ENCODE measurements around the gene MCM9.

Gene MCM9

DNA sequence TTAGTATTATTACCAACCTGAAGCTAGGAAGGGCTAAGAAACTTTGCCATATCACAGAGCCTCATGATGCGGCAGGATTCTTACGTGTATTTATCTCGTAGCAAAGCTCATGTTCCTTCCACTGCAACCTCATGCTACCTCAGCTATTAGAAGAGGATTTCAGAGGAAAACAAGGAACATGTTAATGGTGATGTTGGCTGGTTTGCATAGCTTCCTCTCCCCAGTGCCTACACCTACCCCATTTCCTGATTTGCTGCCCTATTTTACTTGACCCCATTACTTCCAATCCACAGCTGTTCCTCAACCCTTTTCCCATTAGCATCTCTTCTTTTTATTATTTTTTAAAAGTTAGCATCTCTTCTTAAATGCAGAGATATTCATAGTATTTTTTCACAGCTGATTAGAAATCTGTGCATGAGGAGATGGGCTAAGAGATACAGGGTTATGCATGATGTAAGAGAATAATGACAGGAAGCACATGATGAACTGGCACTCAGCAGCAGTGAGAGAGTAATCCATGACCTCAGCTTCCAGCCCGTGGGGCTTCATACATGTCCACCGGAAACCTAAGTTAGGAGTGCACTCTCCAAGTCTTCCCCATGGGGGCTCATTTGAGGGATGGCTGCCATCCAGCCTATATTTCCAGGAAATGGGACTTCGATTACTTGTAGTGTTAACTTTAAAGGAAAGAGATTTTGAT lies 147.1 kb downstream of the MCM9 start:
- Histone ChIP-seq H3K9me3 (no peaks in the 10 kb centered on the region), H3K4me3 (ENCODE audit: low read depth in 1 of 2, low read length in 1 of 2) (no peak overlapping the region), H3K36me3 (no peaks in the 10 kb centered on the region), H3K4me1 (ENCODE audit: control insufficient read depth in 1 of 2, insufficient read depth in 1 of 2, low read depth in 1 of 2, low read length in 1 of 2) (no peaks in the 10 kb centered on the region), H3K27me3 (no peaks in the 10 kb centered on the region), H3K27ac (no peak overlapping the region)
- TF ChIP-seq, protein P1, sequence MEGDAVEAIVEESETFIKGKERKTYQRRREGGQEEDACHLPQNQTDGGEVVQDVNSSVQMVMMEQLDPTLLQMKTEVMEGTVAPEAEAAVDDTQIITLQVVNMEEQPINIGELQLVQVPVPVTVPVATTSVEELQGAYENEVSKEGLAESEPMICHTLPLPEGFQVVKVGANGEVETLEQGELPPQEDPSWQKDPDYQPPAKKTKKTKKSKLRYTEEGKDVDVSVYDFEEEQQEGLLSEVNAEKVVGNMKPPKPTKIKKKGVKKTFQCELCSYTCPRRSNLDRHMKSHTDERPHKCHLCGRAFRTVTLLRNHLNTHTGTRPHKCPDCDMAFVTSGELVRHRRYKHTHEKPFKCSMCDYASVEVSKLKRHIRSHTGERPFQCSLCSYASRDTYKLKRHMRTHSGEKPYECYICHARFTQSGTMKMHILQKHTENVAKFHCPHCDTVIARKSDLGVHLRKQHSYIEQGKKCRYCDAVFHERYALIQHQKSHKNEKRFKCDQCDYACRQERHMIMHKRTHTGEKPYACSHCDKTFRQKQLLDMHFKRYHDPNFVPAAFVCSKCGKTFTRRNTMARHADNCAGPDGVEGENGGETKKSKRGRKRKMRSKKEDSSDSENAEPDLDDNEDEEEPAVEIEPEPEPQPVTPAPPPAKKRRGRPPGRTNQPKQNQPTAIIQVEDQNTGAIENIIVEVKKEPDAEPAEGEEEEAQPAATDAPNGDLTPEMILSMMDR (IDR thresholded peaks at IDR 0.05) = no peak

DNA sequence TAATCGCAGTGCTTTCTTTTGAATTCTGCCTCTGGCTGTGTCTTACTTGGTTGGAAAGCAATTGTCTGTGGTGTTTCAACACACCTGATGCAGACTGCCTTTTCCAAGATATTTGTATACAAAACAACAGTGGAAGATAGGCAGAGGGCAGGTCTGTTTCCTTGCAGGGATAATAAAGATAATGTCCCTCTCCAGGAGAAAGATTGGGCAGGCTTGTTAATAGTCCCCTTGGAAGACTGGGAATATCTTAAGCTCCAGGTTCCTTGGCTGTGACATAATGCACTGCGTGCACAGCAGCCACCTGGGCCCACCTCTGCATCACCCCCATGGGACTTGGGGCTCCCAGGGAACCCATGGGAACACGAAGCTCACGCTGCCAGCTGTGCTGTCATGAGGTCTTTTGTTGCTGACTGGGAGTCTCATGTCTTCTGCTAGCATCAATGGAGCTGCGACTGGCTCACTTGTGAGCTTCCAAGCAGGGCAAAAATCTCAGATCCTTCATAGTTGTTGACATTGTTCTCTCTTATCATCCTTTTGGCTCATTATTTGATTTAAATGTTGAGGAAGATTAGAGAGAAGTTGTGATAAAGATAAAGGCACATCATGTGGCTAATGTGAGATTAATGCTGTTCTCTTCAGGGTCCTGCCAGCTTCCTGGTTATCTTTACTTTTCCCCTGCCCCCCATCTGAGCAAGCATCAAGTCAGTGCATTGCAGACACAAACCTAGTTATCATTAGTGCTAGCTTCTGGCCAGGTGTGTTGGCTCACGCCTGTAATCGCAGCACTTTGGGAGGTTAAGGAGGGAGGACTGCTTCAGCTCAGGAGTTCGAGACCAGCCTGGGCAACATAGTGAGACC lies 148.1 kb downstream of the MCM9 start:
- Histone ChIP-seq H3K27ac (no peak overlapping the region), H3K4me3 (ENCODE audit: low read depth in 1 of 2, low read length in 1 of 2) (no peak overlapping the region), H3K9me3 (no peaks in the 10 kb centered on the region), H3K27me3 (no peaks in the 10 kb centered on the region), H3K36me3 (no peaks in the 10 kb centered on the region), H3K4me1 (ENCODE audit: control insufficient read depth in 1 of 2, insufficient read depth in 1 of 2, low read depth in 1 of 2, low read length in 1 of 2) (no peaks in the 10 kb centered on the region)
- TF ChIP-seq, protein P1 (IDR thresholded peaks at IDR 0.05) = no peak

DNA sequence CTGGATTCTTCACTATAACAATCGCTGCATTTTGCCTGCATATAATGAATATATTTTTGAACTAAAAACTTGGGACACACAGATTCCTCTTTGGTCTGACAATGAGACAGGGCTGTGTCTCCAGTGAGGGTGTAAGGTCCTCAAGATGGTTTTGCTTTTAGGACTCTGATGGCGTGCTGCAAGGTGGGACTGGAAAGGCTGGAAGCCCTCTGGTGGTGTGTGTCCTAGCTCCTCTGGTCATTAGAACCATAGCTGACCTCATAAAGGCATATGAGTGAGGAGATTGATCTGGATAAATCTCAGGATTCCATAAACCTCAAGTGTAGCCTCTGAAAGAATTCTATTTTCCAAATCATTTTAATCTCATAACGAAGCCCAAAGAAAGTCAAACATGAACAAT lies 149.4 kb downstream of the MCM9 start:
- Histone ChIP-seq H3K27ac (no peak overlapping the region), H3K4me3 (ENCODE audit: low read depth in 1 of 2, low read length in 1 of 2) (no peak overlapping the region), H3K27me3 (no peaks in the 10 kb centered on the region), H3K4me1 (ENCODE audit: control insufficient read depth in 1 of 2, insufficient read depth in 1 of 2, low read depth in 1 of 2, low read length in 1 of 2) (peaks cover 0 to 4% of the 10 kb centered on the region in 2 experiments), H3K9me3 (no peaks in the 10 kb centered on the region), H3K36me3 (no peaks in the 10 kb centered on the region)
- TF ChIP-seq, protein P1 (IDR thresholded peaks at IDR 0.05) = no peak

DNA sequence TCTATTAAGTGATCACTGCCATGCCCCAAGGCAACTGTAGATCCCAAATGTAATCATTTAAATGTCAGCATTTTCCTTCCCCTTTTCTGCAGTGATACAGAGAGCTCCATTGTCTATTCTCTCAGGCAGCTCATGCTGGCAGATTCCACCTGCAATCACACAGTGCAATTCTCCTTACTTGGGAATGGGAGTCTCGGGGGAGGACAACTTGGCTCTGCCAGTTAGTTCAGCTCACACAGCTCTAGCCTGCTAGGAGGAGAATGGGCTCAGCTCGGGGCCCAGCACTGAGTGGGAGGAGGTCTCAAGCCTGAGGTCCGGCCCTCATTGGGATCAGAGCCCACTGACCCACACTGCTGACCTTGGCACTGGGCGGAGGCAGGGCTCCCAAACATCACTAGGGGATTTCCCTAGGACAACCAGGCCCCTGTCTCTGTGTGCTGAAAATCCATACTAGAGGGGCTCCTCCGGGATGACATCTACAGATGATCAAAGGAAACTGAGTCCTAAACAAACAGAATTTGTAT lies 150.3 kb downstream of the MCM9 start:
- TF ChIP-seq, protein P1 (IDR thresholded peaks at IDR 0.05) = no peak
- H3K27ac ChIP-seq = no peak overlapping the region
- H3K4me3 ChIP-seq (ENCODE audit: low read depth in 1 of 2, low read length in 1 of 2) = no peak overlapping the region
- H3K9me3 ChIP-seq = no peaks in the 10 kb centered on the region
- H3K36me3 ChIP-seq = no peaks in the 10 kb centered on the region
- peaks cover 0 to 7% of the 10 kb centered on the region in 2 experiments for H3K4me1 ChIP-seq (ENCODE audit: control insufficient read depth in 1 of 2, insufficient read depth in 1 of 2, low read depth in 1 of 2, low read length in 1 of 2)
- H3K27me3 ChIP-seq = no peaks in the 10 kb centered on the region

DNA sequence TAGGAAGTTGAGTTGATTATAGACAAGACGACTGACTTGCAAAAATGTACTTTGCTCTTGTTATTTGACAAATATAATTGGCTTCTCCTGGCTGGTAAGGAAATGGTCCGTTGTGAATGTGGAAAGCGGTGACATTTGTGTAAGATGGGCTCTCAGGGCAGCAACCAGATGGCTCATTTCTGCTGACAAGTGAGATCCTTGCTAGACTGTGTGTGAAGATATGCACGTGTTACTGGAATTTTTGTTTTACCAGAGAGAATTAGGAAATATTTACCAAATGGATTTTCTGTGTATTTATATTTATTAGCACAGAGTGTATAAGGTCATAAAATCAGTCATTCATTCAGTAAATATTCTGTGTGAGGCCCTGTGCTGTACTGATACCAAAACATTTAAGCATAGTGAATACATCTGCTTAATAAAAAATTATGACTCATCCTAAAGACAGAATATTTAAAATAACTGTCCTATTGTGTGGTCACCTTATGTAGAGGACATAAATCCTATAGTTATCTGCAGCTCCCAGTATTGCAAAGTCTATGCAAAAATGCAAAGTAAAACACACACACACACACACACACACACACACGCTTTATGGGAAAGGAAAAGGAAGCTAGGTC lies 150.9 kb downstream of the MCM9 start:
- no peak overlapping the region for H3K27ac ChIP-seq
- no peaks in the 10 kb centered on the region for H3K36me3 ChIP-seq
- no peaks in the 10 kb centered on the region for H3K9me3 ChIP-seq
- peaks cover 0 to 7% of the 10 kb centered on the region in 2 experiments for H3K4me1 ChIP-seq (ENCODE audit: control insufficient read depth in 1 of 2, insufficient read depth in 1 of 2, low read depth in 1 of 2, low read length in 1 of 2)
- no peaks in the 10 kb centered on the region for H3K27me3 ChIP-seq
- TF ChIP-seq, protein P1 (IDR thresholded peaks at IDR 0.05) = no peak
- H3K4me3 ChIP-seq (ENCODE audit: low read depth in 1 of 2, low read length in 1 of 2) = no peak overlapping the region
